H9 (cell line): Measurements from ENCODE around the gene SLC25A22. TPM values are rescaled to one million over a fixed set of nuclear protein-coding genes. Genes with fewer than 3 reads are reported as not detected.

Experiments
- DNase-seq: peaks from one replicate; pipeline ENCODE4 v3.0.0-alpha.2; 2017
- H2AFZ ChIP-seq: one replicate; pipeline ENCODE4 v1.6.1; 2013; ENCODE audit warnings: mild to moderate bottlenecking, low read length, control low read depth, moderate library complexity
- H2AK5ac ChIP-seq: 2 replicates; pipeline ENCODE4 v1.6.1; 2013; ENCODE audit warnings: low read length, control low read depth, mixed read lengths; ENCODE audit not compliant: insufficient read length
- H2BK120ac ChIP-seq: one replicate; pipeline ENCODE4 v1.6.1; 2013; ENCODE audit warnings: low read depth, mild to moderate bottlenecking, low read length, control low read depth, inconsistent platforms; ENCODE audit not compliant: poor library complexity, severe bottlenecking
- H2BK12ac ChIP-seq: 2 replicates; pipeline ENCODE4 v1.6.1; 2013; ENCODE audit warnings: low read length, control low read depth, mixed read lengths, low read depth; ENCODE audit not compliant: insufficient read length
- H2BK15ac ChIP-seq: 2 replicates; pipeline ENCODE4 v1.6.1; 2013; ENCODE audit warnings: low read depth, low read length, control low read depth
- H2BK20ac ChIP-seq: one replicate; pipeline ENCODE4 v1.6.1; 2013; ENCODE audit warnings: low read depth, mild to moderate bottlenecking, low read length, control low read depth, inconsistent platforms; ENCODE audit not compliant: poor library complexity, severe bottlenecking
- H2BK5ac ChIP-seq: 2 replicates; pipeline ENCODE4 v1.6.1; 2013; ENCODE audit warnings: low read length, control low read depth, mixed read lengths; ENCODE audit not compliant: insufficient read length
- H3K14ac ChIP-seq: 2 replicates; pipeline ENCODE4 v1.6.1; 2013; ENCODE audit warnings: low read length, control low read depth; ENCODE audit not compliant: insufficient read depth
- H3K18ac ChIP-seq: 2 replicates; pipeline ENCODE4 v1.6.1; 2013; ENCODE audit warnings: low read depth, mild to moderate bottlenecking, mixed read lengths, low read length, control low read depth; ENCODE audit not compliant: insufficient read length
- H3K23ac ChIP-seq: 2 replicates; pipeline ENCODE4 v1.6.1; 2013; ENCODE audit warnings: low read length, control low read depth, mixed read lengths, low read depth; ENCODE audit not compliant: insufficient read length
- H3K23me2 ChIP-seq: 2 replicates; pipeline ENCODE4 v1.6.1; 2013; ENCODE audit warnings: low read depth, mild to moderate bottlenecking, mixed read lengths, low read length, control low read depth; ENCODE audit not compliant: insufficient read length, poor library complexity, severe bottlenecking
- H3K27ac ChIP-seq: 2 replicates; pipeline ENCODE4 v1.5.1; 2013; ENCODE audit warnings: low read length, control low read depth, mixed read lengths, low read depth; ENCODE audit not compliant: insufficient read length
- H3K27me3 ChIP-seq: 2 replicates; pipeline ENCODE4 v1.6.1; 2013; ENCODE audit warnings: low read length, control low read depth, inconsistent platforms; ENCODE audit not compliant: insufficient read depth
- H3K4ac ChIP-seq: 2 replicates; pipeline ENCODE4 v1.6.1; 2013; ENCODE audit warnings: low read depth, mild to moderate bottlenecking, control low read depth, inconsistent platforms, low read length, moderate library complexity
- H3K4me1 ChIP-seq: 2 replicates; pipeline ENCODE4 v1.6.1; 2013; ENCODE audit warnings: low read length, control low read depth, inconsistent platforms; ENCODE audit not compliant: insufficient read depth
- H3K4me2 ChIP-seq: 2 replicates; pipeline ENCODE4 v1.6.1; 2013; ENCODE audit warnings: low read length, control low read depth, mixed read lengths; ENCODE audit not compliant: insufficient read length, insufficient read depth
- H3K56ac ChIP-seq: 2 replicates; pipeline ENCODE4 v1.6.1; 2013; ENCODE audit warnings: low read depth, mild to moderate bottlenecking, mixed read lengths, low read length, control low read depth; ENCODE audit not compliant: insufficient read length
- H3K79me1 ChIP-seq: 2 replicates; pipeline ENCODE4 v1.6.1; 2013; ENCODE audit warnings: low read depth, mild to moderate bottlenecking, moderate library complexity, low read length, control low read depth, inconsistent platforms; ENCODE audit not compliant: insufficient read depth, poor library complexity, severe bottlenecking
- H3K79me2 ChIP-seq: 2 replicates; pipeline ENCODE4 v1.6.1; 2013; ENCODE audit warnings: low read length, control low read depth, inconsistent platforms; ENCODE audit not compliant: insufficient read depth
- H3K9ac ChIP-seq: 2 replicates; pipeline ENCODE4 v1.6.1; 2013; ENCODE audit warnings: low read length, control low read depth, mixed read lengths; ENCODE audit not compliant: insufficient read length; ENCODE audit errors: extremely low read depth
- H3K9me3 ChIP-seq: one replicate; pipeline ENCODE4 v1.6.1; 2013; ENCODE audit warnings: low read depth, low read length, inconsistent platforms; ENCODE audit not compliant: control insufficient read depth
- H3T11ph ChIP-seq: one replicate; pipeline ENCODE4 v1.6.1; 2013; ENCODE audit warnings: mild to moderate bottlenecking, low read length, control low read depth, inconsistent platforms
- H4K20me1 ChIP-seq: one replicate; pipeline ENCODE4 v1.6.1; 2013; ENCODE audit not compliant: control insufficient read depth, insufficient read length, insufficient read depth
- H4K5ac ChIP-seq: 2 replicates; pipeline ENCODE4 v1.6.1; 2013; ENCODE audit warnings: low read depth, mild to moderate bottlenecking, mixed read lengths, low read length, control low read depth; ENCODE audit not compliant: insufficient read length
- H4K8ac ChIP-seq: replicated peaks from 2 replicates; pipeline ENCODE4 v1.6.1; 2013; ENCODE audit warnings: low read length, control low read depth, mixed read lengths, low read depth; ENCODE audit not compliant: insufficient read length
- H4K91ac ChIP-seq: 2 replicates; pipeline ENCODE4 v1.6.1; 2013; ENCODE audit warnings: low read depth, mild to moderate bottlenecking, moderate library complexity, mixed read lengths, low read length, control low read depth; ENCODE audit not compliant: insufficient read length
- H3K27ac Mint-ChIP-seq, 3 experiments: 2 replicates in 2 of 3; 3 replicates in 1 of 3; pipeline ENCODE4 v1.8.0; 2020 to 2021; ENCODE audit warnings: mixed read lengths in 3 of 3, mild to moderate bottlenecking in 1 of 3, moderate library complexity in 1 of 3
- H3K27me3 Mint-ChIP-seq: 2 replicates; pipeline ENCODE4 v1.8.0; 2021; ENCODE audit warnings: low read depth, mild to moderate bottlenecking, moderate library complexity, mixed read lengths
- H3K36me3 Mint-ChIP-seq, 3 experiments: 2 replicates in 2 of 3; 3 replicates in 1 of 3; pipeline ENCODE4 v1.8.0; 2020 to 2021; ENCODE audit warnings: low read depth in 3 of 3, mixed read lengths in 3 of 3; ENCODE audit not compliant: insufficient read depth in 1 of 3
- H3K4me1 Mint-ChIP-seq, 2 experiments: 2 replicates each; pipeline ENCODE4 v1.8.0; 2020; ENCODE audit warnings: mixed read lengths in 2 of 2
- H3K4me3 Mint-ChIP-seq, 2 experiments: 2 replicates in 1 of 2; 3 replicates in 1 of 2; pipeline ENCODE4 v1.8.0; 2020 to 2021; ENCODE audit warnings: mild to moderate bottlenecking in 2 of 2, mixed read lengths in 2 of 2, moderate library complexity in 1 of 2
- H3K9me3 Mint-ChIP-seq, 2 experiments: 2 replicates in 1 of 2; 3 replicates in 1 of 2; pipeline ENCODE4 v1.8.0; 2020; ENCODE audit warnings: mild to moderate bottlenecking in 2 of 2, mixed read lengths in 2 of 2, moderate library complexity in 1 of 2
- WGBS: extraction: QIAGEN DNeasy Blood & Tissue Kit; methylation state at CpG from one replicate; pipeline ENCODE4 v1.1.7; 2013; ENCODE audit warnings: missing lambda C conversion rate, low lambda C conversion rate, mixed read lengths; ENCODE audit not compliant: insufficient read length; ENCODE audit errors: extremely low coverage; 5-methylcytosine and 5-hydroxymethylcytosine counted together
- total RNA-seq: library from RNA; stranded (reverse); gene quantifications from 2 replicates; pipeline ENCODE4 v1.2.1, GENCODE V29; 2021
- TF ChIP-seq, protein P1 (sequence below): fragments of 200-600 bp; sonication (generic); conservative IDR thresholded peaks from 3 replicates; pipeline ENCODE4 v1.8.0; 2021; ENCODE audit warnings: antibody characterized with exemption, mild to moderate bottlenecking

Gene SLC25A22
- total RNA-seq, 1 experiment from 2014 or later: 51.9 TPM

DNA sequence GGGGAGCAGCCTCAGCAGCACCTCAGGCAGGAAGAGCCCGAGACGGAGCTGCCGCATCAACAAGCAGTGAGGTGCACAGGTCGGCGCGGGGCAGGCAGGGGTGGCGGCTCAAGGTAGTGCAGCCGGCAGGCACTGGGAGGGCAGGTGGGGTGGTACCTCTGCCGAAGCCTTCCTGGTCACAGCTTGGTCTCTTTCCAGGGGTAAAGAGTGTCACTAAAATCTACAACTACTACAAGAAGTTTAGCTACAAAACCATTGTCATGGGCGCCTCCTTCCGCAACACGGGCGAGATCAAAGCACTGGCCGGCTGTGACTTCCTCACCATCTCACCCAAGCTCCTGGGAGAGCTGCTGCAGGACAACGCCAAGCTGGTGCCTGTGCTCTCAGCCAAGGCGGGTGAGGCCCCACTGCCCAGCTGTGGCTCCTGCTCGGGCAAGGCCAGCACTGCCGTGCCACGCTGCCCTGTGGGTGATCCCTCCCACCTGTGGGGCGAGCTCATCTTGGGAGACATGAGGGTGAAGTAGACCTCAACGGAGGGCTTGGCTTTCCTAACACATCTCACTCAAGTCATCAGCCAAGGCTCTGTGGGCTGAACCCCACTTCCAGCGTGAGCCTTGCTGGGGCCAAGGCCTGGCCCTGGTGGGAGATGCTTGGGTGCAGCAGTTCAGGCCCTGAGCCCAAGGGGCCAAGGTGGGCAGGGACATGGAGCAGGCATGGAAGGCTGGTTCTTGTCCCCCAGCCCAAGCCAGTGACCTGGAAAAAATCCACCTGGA is 34.3 kb downstream of the SLC25A22 start:
- no peaks in the 10 kb centered on the region for H3K4me1 ChIP-seq
- no CpG with 5 or more reads among the region's 22 CpGs for WGBS
- no peak overlapping the region for H2BK15ac ChIP-seq
- H3K27ac ChIP-seq: no peak overlapping the region
- H3K14ac ChIP-seq: no peak overlapping the region
- H2AFZ ChIP-seq: no peak overlapping the region
- no peak overlapping the region for H3K23ac ChIP-seq
- H3T11ph ChIP-seq: no peak overlapping the region
- no peaks in the 10 kb centered on the region for H3K27me3 Mint-ChIP-seq
- no peak overlapping the region for H2AK5ac ChIP-seq
- no peak overlapping the region for H2BK5ac ChIP-seq
- H3K9me3 Mint-ChIP-seq: no peaks in the 10 kb centered on the region
- no peaks in the 10 kb centered on the region for H3K9me3 ChIP-seq
- H3K56ac ChIP-seq: no peak overlapping the region
- no peak overlapping the region for H2BK20ac ChIP-seq
- no peaks in the 10 kb centered on the region for H3K23me2 ChIP-seq
- H3K9ac ChIP-seq: no peak overlapping the region
- TF ChIP-seq, protein P1, sequence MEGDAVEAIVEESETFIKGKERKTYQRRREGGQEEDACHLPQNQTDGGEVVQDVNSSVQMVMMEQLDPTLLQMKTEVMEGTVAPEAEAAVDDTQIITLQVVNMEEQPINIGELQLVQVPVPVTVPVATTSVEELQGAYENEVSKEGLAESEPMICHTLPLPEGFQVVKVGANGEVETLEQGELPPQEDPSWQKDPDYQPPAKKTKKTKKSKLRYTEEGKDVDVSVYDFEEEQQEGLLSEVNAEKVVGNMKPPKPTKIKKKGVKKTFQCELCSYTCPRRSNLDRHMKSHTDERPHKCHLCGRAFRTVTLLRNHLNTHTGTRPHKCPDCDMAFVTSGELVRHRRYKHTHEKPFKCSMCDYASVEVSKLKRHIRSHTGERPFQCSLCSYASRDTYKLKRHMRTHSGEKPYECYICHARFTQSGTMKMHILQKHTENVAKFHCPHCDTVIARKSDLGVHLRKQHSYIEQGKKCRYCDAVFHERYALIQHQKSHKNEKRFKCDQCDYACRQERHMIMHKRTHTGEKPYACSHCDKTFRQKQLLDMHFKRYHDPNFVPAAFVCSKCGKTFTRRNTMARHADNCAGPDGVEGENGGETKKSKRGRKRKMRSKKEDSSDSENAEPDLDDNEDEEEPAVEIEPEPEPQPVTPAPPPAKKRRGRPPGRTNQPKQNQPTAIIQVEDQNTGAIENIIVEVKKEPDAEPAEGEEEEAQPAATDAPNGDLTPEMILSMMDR: no peak
- H3K79me1 ChIP-seq: no peaks in the 10 kb centered on the region
- H4K5ac ChIP-seq: no peak overlapping the region
- H3K27me3 ChIP-seq: no peaks in the 10 kb centered on the region
- H4K20me1 ChIP-seq: no peaks in the 10 kb centered on the region
- no peaks in the 10 kb centered on the region for H3K79me2 ChIP-seq
- H3K27ac Mint-ChIP-seq: peak overlapping the region in 2 of 3 experiments; percentile 64 to 94; a peak in 3 of 7 replicates
- peaks cover 30 to 75% (median 56%) of the 10 kb centered on the region in 3 experiments; a peak in 6 of 7 replicates for H3K36me3 Mint-ChIP-seq
- peak overlapping the region in 1 of 2 experiments; percentile 20; a peak in 1 of 5 replicates for H3K4me3 Mint-ChIP-seq
- no peak overlapping the region for H4K8ac ChIP-seq
- H3K4me1 Mint-ChIP-seq: peaks cover 11 to 15% of the 10 kb centered on the region in 2 experiments
- no peak overlapping the region for H3K18ac ChIP-seq
- no peak overlapping the region for H2BK120ac ChIP-seq
- peak; percentile 70 for DNase-seq
- no peak overlapping the region for H3K4me2 ChIP-seq
- H3K4ac ChIP-seq: no peak overlapping the region
- H2BK12ac ChIP-seq: no peak overlapping the region
- H4K91ac ChIP-seq: no peak overlapping the region
